Heart right ventricle (tissue), 16 donors: Measurements from ENCODE around the gene PGBD5. TPM values are rescaled to one million over a fixed set of nuclear protein-coding genes. Genes with fewer than 3 reads are reported as not detected.
"Not testable (repeated sequence)": the region's sequence is repeated elsewhere in the genome, so short reads cannot be mapped to it uniquely, and the experiment has no call there.

Experiments
- ATAC-seq, 8 donors: fragments of 200-7000 bp; cut with Tn5 transposase; one replicate each; pipeline ENCODE4 v1.9.1; 2020; ENCODE audit warnings: mild to moderate bottlenecking in 8 of 8, moderate library complexity in 8 of 8, moderate number of reproducible peaks in 1 of 8
- DNase-seq, 2 donors: peaks; one replicate each; pipeline ENCODE4 v3.0.0-alpha.2; 2020
- H3K27ac ChIP-seq, 10 donors: fragments of 200-600 bp; sonication (generic) in 2 of 10; one replicate each; pipeline versions ENCODE4 v1.5.0 to v1.8.0; 2020 to 2022; ENCODE audit warnings: mild to moderate bottlenecking in 3 of 10
- H3K27me3 ChIP-seq, 7 donors: fragments of 200-600 bp; one replicate each; pipeline ENCODE4 v1.8.0; 2021 to 2022; ENCODE audit warnings: mild to moderate bottlenecking in 2 of 7
- H3K36me3 ChIP-seq, 9 donors: fragments of 200-600 bp; sonication (generic) in 1 of 9; one replicate each; pipeline versions ENCODE4 v1.5.0 to v1.8.0; 2020 to 2022; ENCODE audit warnings: mild to moderate bottlenecking in 2 of 9
- H3K4me1 ChIP-seq, 9 donors: fragments of 200-600 bp; sonication (generic) in 1 of 9; one replicate each; pipeline versions ENCODE4 v1.5.0 to v1.8.0; 2020 to 2022; ENCODE audit warnings: mild to moderate bottlenecking in 4 of 9
- H3K4me3 ChIP-seq, 10 donors: fragments of 200-600 bp; sonication (generic) in 2 of 10; one replicate each; pipeline versions ENCODE4 v1.5.0 to v1.8.0; 2020 to 2022; ENCODE audit warnings: mild to moderate bottlenecking in 7 of 10, moderate library complexity in 2 of 10
- H3K9me3 ChIP-seq, 11 donors: fragments of 200-600 bp in 10 of 11; sonication (generic) in 2 of 11; one replicate each; pipeline versions ENCODE4 v1.5.0 to v1.8.0; 2013 to 2022; ENCODE audit warnings: mild to moderate bottlenecking in 2 of 11, control low read depth in 1 of 11, moderate library complexity in 1 of 11
- CTCF ChIP-seq, 9 donors: fragments of 200-600 bp; sonication (generic) in 2 of 9; IDR thresholded peaks; one replicate each; pipeline versions ENCODE4 v1.5.0 to v1.8.0; 2021 to 2022; ENCODE audit warnings: antibody characterized with exemption in 9 of 9, mild to moderate bottlenecking in 5 of 9, moderate library complexity in 1 of 9
- WGBS, 2 donors: extraction: QIAGEN DNeasy Blood & Tissue Kit; methylation state at CpG; one replicate each; pipeline ENCODE4 v1.1.7; 2013; ENCODE audit warnings: inconsistent platforms in 1 of 2; 5-methylcytosine and 5-hydroxymethylcytosine counted together
- intact Hi-C, 10 donors: fragments of 100-400 bp; cut with DNase I; formaldehyde crosslinking; loops; one replicate each; pipeline versions ENCODE4 v1.11.1 to v1.14.2; 2022
- polyA plus RNA-seq, 2 donors: library from polyadenylated mRNA; stranded (reverse); fragments of 200-250 nt; gene quantifications; one replicate each; pipeline ENCODE4 v1.2.3, GENCODE V29; 2013
- total RNA-seq, 10 donors: library from RNA; stranded (reverse); fragmentation: NEBNext Ultra II Directional in 3 of 10; extraction: Animal tissue kit (Norgen Biotek cat#: 25700) in 3 of 10; gene quantifications; one replicate each; pipeline versions ENCODE4 v1.2.1 to v1.2.4, GENCODE V29; 2021 to 2023
- donor health status: Arrhythmogenic right ventricular cardiomyopathy.
- donor health status: ischemic (EF 13 %, LVEDD 7.1; RV severe dilation, severe dysfunction).
- donor health status: healthy with polysubstance abuse.
- donor health status: DM: no; HTN: yes; CAD: no.
- donor health status: DM: no; HTN: no; CAD: no.
- donor health status: ischemic (EF 25% LVEDD 6.9; RV normal size, moderate dysfunction).
- donor health status: ischemic (EF 25% LVEDD 5.7; RV mildly dilated, moderate dysfunction).
- donor health status: healthy.
- donor health status: DM: yes; HTN: yes; CAD: no.
- donor health status: Ischemic cardiomyopathy.
- donor health status: ischemic (EF 35%, LVEDD 5.7; RV mildly dilated, moderate dysfunction).
- donor health status: nonischemic (EF 11% LVEDD 7.7; RV severe dilation, severe dysfunction).
- donor health status: DM: yes; HTN: yes; CAD: no.
- donor health status: PGD.
- donor health status: ischemic (EF 29% LVEDD 5.4; RV normal size, mild dysfunction).
- donor health status: nonischemic (EF 23%, LVEDD 6.1; RV moderate dilation, normal function).

PGBD5 gene
- total and polyA plus RNA-seq, 12 donors = 0.52 to 11.4 (median 7.9) TPM

- no peak for ATAC-seq
- DNase-seq = no peak
- Histone ChIP-seq H3K27me3 (peaks cover 0 to 90% (median 59%) of the 10 kb centered on the region in 7 donors), H3K27ac (no peak overlapping the region), H3K9me3 (peaks cover 0 to 4% (median 0%) of the 10 kb centered on the region in 11 donors), H3K36me3 (no peaks in the 10 kb centered on the region), H3K4me1 (peaks cover 4 to 17% (median 9%) of the 10 kb centered on the region in 9 donors), H3K4me3 (no peak overlapping the region)
- TF ChIP-seq CTCF (IDR thresholded peaks at IDR 0.05) = no peak
- 32 to 46% methylated on average over 14 of the region's 14 CpGs for WGBS, 2 donors
- intact Hi-C loops = no loop called here
These were observed 3.7 kb downstream of the PGBD5 start for GRCh38 chr1:230422221-230422981.

DNA sequence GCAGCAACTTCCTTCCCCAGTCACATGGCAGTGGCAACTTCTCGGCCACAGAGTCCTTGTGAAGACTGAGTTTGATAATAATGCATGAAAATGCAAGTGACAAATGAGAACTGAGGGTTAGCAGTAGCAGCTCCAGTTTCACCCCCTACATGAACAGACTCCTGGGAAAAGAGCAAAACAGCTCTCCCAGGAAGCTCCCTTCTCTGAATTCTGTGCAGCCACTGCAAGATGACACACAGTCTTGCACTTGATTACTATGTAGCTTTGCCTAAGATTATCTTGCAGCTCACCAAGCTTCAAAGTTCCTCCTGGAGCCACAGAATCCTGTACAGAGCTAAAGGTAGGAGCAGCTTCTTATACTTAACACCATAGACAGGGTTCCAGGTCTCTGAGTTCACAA lies 4.7 kb downstream of the PGBD5 start:
- WGBS, 2 donors = 39 to 66% methylated on average over 1 of the region's 1 CpG
- Histone ChIP-seq H3K4me1 (peaks cover 4 to 13% (median 9%) of the 10 kb centered on the region in 9 donors), H3K27me3 (peaks cover 0 to 81% (median 51%) of the 10 kb centered on the region in 7 donors), H3K9me3 (peaks cover 0 to 4% (median 0%) of the 10 kb centered on the region in 11 donors), H3K4me3 (no peak overlapping the region), H3K36me3 (no peaks in the 10 kb centered on the region), H3K27ac (no peak overlapping the region)
- no peak for TF ChIP-seq CTCF (IDR thresholded peaks at IDR 0.05)
- no peak for DNase-seq
- ATAC-seq = no peak
- intact Hi-C loops = no loop called here

DNA sequence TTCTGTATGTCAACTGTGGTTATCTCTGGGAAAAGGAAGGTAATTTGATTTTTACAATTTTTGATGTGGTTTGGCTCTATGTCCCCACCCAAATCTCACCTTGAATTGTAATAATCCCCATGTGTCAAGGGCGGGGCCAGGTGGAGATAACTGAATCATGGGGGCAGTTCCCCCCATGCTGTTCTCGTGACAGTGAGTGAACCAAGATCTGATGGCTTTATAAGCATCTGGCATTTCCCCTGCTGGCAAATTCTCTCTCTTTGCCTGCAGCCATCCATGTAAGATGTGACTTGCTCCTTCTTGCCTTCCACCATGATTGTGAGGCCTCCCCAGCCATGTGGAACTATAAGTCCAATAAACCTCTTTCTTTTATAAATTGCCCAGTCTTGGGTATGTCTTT lies 5.8 kb downstream of the PGBD5 start:
- DNase-seq, H3K4me3 ChIP-seq, H3K36me3 ChIP-seq, H3K27ac ChIP-seq, ATAC-seq, H3K9me3 ChIP-seq, intact Hi-C loops: not testable (repeated sequence)
- WGBS, 2 donors = 77 to 80% methylated on average over 2 of the region's 2 CpGs
- H3K27me3 ChIP-seq = peaks cover 0 to 76% (median 47%) of the 10 kb centered on the region in 7 donors
- peaks cover 3 to 13% (median 9%) of the 10 kb centered on the region in 9 donors for H3K4me1 ChIP-seq

GRCh38 chr1:230416430-230416829 lies 9.7 kb downstream of the PGBD5 start:
- peaks cover 0 to 6% (median 0%) of the 10 kb centered on the region in 9 donors for H3K4me1 ChIP-seq
- peaks cover 0 to 4% (median 0%) of the 10 kb centered on the region in 11 donors for H3K9me3 ChIP-seq
- DNase-seq (no peak), ATAC-seq (peak in 1 of 8 donors; percentile 55)
- H3K27me3 ChIP-seq = peaks cover 0 to 38% (median 14%) of the 10 kb centered on the region in 7 donors
- intact Hi-C loops = no loop called here
- no peak overlapping the region for H3K27ac ChIP-seq
- 63 to 75% methylated on average over 7 of the region's 7 CpGs for WGBS, 2 donors
- no peak overlapping the region for H3K4me3 ChIP-seq
- TF ChIP-seq CTCF (IDR thresholded peaks at IDR 0.05) = no peak
- no peaks in the 10 kb centered on the region for H3K36me3 ChIP-seq
